Body of pancreas (tissue), 4 donors: ENCODE data around the gene PROB1.

Experiments
- POLR2A ChIP-seq, 3 donors: fragments of 450-650 bp; IDR thresholded peaks; one replicate each; pipeline ENCODE4 v1.6.1; 2016; ENCODE audit warnings: antibody characterized with exemption in 3 of 3, mild to moderate bottlenecking in 2 of 3
- TF ChIP-seq, protein P1 (sequence below), 7 experiments: fragments of 450-650 bp in 4 of 7; fragments of 200-600 bp in 3 of 7; sonication (generic) in 3 of 7; IDR thresholded peaks; one replicate each; pipeline ENCODE4 v1.5.1; 2016 to 2019; ENCODE audit warnings: antibody characterized with exemption in 7 of 7

DNA sequence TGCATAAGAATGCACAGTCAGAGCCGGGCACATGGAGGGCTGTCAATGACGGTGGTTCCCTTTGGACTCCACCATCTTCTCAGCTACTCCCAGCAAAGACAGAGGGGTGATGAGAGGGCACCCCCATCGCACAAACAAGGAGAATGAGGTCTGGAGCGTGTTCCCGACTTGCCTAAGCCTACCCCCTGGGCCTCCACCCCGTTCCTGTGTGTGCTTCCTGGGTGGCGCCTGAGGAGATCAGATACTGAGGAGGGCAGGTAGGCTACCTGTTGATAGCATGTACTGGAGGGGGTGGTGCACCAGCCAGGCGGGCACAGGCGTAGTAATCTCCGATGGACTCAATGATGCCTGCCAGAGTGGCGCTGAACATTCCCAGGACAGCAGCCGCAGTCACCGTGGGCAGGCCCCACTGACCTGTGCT lies 16.0 kb downstream of the PROB1 start:
- TF ChIP-seq POLR2A (IDR thresholded peaks at IDR 0.05) = no peak
- TF ChIP-seq, protein P1, sequence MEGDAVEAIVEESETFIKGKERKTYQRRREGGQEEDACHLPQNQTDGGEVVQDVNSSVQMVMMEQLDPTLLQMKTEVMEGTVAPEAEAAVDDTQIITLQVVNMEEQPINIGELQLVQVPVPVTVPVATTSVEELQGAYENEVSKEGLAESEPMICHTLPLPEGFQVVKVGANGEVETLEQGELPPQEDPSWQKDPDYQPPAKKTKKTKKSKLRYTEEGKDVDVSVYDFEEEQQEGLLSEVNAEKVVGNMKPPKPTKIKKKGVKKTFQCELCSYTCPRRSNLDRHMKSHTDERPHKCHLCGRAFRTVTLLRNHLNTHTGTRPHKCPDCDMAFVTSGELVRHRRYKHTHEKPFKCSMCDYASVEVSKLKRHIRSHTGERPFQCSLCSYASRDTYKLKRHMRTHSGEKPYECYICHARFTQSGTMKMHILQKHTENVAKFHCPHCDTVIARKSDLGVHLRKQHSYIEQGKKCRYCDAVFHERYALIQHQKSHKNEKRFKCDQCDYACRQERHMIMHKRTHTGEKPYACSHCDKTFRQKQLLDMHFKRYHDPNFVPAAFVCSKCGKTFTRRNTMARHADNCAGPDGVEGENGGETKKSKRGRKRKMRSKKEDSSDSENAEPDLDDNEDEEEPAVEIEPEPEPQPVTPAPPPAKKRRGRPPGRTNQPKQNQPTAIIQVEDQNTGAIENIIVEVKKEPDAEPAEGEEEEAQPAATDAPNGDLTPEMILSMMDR (IDR thresholded peaks at IDR 0.05) = no peak
